ENCODE results near the gene OGDH. TPM values are rescaled to one million over a fixed set of nuclear protein-coding genes. Genes with fewer than 3 reads are reported as not detected.

OGDH gene
- total and polyA plus RNA-seq, 2 experiments from 2014 or later, result 13.5 to 76.9 TPM

DNA sequence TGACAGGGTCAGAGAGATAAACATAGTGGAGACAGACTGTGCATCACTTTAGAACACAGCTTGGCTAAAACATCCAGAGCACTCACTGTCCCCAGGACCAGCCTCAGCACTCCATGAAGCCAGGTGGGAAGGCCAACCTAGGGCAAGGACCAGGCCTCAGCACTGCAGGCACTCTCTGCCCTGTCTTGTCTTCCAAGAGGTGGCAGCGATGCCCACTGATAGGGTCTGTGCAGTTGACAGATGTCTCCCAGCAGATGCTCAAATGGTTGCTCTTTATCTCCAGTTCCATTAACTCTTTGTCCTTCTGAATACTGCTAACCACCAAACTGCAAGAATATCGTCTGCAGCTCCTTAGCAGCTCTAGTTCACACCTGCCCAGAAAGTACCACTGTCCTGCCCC is 41.8 kb upstream of the OGDH start:
- Histone ChIP-seq H3K4me2 (no peak overlapping the region), H3F3A (replicated peaks; ENCODE audit: low read depth) (peaks cover 12% of the 10 kb centered on the region; the same call in 1 of the 2 replicates), H3K4me3 (no peak overlapping the region), H3K4me1 (ENCODE audit: insufficient read depth) (no peaks in the 10 kb centered on the region), H2AFZ (no peak overlapping the region), H3K9me2 (ENCODE audit: insufficient read depth) (no peaks in the 10 kb centered on the region), H3K79me2 (replicated peaks; ENCODE audit: insufficient read depth) (no peaks in the 10 kb centered on the region), H3K36me3 (ENCODE audit: insufficient read depth) (peaks cover 24% of the 10 kb centered on the region), H3K27ac (ENCODE audit: low read depth) (no peak overlapping the region), H4K20me1 (replicated peaks; ENCODE audit: insufficient read depth) (no peaks in the 10 kb centered on the region), H3K27me3 (ENCODE audit: insufficient read depth) (no peaks in the 10 kb centered on the region)
- Mint-ChIP-seq H3K36me3 (ENCODE audit: low read depth) (peaks cover 60% of the 10 kb centered on the region), H3K4me3 (no peak overlapping the region), H3K4me1 (peaks cover 5% of the 10 kb centered on the region), H3K27ac (no peak overlapping the region), H3K27me3 (ENCODE audit: insufficient read depth, low read depth, poor library complexity) (peaks cover 21% of the 10 kb centered on the region), H3K9me3 (no peaks in the 10 kb centered on the region)
- DNase-seq (ENCODE audit: low spot score) (no peak), ATAC-seq (no peak)
- TF ChIP-seq EZH2phosphoT487 (IDR thresholded peaks at IDR 0.05; ENCODE audit: unreplicated experiment) (no peak), POLR2AphosphoS5 (IDR thresholded peaks at IDR 0.05; ENCODE audit: low read depth) (no peak), NANOG (IDR thresholded peaks at IDR 0.05; ENCODE audit: borderline replicate concordance) (no peak), ZNF331 (CRISPR knock-in tag; IDR thresholded peaks at IDR 0.05; ENCODE audit: low read depth) (no peak), EZH2 (IDR thresholded peaks at IDR 0.05; ENCODE audit: low read depth, unreplicated experiment) (no peak), JUNB (IDR thresholded peaks at IDR 0.05; ENCODE audit: unreplicated experiment) (no peak), CREB1 (CRISPR knock-in tag; IDR thresholded peaks at IDR 0.05; ENCODE audit: low read depth) (no peak)
- TF ChIP-seq, protein P1, sequence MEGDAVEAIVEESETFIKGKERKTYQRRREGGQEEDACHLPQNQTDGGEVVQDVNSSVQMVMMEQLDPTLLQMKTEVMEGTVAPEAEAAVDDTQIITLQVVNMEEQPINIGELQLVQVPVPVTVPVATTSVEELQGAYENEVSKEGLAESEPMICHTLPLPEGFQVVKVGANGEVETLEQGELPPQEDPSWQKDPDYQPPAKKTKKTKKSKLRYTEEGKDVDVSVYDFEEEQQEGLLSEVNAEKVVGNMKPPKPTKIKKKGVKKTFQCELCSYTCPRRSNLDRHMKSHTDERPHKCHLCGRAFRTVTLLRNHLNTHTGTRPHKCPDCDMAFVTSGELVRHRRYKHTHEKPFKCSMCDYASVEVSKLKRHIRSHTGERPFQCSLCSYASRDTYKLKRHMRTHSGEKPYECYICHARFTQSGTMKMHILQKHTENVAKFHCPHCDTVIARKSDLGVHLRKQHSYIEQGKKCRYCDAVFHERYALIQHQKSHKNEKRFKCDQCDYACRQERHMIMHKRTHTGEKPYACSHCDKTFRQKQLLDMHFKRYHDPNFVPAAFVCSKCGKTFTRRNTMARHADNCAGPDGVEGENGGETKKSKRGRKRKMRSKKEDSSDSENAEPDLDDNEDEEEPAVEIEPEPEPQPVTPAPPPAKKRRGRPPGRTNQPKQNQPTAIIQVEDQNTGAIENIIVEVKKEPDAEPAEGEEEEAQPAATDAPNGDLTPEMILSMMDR (conservative IDR thresholded peaks at IDR 0.05; ENCODE audit: low read depth in 2 of 2), result no peak
- TF ChIP-seq, protein P2, sequence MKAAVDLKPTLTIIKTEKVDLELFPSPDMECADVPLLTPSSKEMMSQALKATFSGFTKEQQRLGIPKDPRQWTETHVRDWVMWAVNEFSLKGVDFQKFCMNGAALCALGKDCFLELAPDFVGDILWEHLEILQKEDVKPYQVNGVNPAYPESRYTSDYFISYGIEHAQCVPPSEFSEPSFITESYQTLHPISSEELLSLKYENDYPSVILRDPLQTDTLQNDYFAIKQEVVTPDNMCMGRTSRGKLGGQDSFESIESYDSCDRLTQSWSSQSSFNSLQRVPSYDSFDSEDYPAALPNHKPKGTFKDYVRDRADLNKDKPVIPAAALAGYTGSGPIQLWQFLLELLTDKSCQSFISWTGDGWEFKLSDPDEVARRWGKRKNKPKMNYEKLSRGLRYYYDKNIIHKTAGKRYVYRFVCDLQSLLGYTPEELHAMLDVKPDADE (IDR thresholded peaks at IDR 0.05), result no peak
- TF ChIP-seq, protein P3, sequence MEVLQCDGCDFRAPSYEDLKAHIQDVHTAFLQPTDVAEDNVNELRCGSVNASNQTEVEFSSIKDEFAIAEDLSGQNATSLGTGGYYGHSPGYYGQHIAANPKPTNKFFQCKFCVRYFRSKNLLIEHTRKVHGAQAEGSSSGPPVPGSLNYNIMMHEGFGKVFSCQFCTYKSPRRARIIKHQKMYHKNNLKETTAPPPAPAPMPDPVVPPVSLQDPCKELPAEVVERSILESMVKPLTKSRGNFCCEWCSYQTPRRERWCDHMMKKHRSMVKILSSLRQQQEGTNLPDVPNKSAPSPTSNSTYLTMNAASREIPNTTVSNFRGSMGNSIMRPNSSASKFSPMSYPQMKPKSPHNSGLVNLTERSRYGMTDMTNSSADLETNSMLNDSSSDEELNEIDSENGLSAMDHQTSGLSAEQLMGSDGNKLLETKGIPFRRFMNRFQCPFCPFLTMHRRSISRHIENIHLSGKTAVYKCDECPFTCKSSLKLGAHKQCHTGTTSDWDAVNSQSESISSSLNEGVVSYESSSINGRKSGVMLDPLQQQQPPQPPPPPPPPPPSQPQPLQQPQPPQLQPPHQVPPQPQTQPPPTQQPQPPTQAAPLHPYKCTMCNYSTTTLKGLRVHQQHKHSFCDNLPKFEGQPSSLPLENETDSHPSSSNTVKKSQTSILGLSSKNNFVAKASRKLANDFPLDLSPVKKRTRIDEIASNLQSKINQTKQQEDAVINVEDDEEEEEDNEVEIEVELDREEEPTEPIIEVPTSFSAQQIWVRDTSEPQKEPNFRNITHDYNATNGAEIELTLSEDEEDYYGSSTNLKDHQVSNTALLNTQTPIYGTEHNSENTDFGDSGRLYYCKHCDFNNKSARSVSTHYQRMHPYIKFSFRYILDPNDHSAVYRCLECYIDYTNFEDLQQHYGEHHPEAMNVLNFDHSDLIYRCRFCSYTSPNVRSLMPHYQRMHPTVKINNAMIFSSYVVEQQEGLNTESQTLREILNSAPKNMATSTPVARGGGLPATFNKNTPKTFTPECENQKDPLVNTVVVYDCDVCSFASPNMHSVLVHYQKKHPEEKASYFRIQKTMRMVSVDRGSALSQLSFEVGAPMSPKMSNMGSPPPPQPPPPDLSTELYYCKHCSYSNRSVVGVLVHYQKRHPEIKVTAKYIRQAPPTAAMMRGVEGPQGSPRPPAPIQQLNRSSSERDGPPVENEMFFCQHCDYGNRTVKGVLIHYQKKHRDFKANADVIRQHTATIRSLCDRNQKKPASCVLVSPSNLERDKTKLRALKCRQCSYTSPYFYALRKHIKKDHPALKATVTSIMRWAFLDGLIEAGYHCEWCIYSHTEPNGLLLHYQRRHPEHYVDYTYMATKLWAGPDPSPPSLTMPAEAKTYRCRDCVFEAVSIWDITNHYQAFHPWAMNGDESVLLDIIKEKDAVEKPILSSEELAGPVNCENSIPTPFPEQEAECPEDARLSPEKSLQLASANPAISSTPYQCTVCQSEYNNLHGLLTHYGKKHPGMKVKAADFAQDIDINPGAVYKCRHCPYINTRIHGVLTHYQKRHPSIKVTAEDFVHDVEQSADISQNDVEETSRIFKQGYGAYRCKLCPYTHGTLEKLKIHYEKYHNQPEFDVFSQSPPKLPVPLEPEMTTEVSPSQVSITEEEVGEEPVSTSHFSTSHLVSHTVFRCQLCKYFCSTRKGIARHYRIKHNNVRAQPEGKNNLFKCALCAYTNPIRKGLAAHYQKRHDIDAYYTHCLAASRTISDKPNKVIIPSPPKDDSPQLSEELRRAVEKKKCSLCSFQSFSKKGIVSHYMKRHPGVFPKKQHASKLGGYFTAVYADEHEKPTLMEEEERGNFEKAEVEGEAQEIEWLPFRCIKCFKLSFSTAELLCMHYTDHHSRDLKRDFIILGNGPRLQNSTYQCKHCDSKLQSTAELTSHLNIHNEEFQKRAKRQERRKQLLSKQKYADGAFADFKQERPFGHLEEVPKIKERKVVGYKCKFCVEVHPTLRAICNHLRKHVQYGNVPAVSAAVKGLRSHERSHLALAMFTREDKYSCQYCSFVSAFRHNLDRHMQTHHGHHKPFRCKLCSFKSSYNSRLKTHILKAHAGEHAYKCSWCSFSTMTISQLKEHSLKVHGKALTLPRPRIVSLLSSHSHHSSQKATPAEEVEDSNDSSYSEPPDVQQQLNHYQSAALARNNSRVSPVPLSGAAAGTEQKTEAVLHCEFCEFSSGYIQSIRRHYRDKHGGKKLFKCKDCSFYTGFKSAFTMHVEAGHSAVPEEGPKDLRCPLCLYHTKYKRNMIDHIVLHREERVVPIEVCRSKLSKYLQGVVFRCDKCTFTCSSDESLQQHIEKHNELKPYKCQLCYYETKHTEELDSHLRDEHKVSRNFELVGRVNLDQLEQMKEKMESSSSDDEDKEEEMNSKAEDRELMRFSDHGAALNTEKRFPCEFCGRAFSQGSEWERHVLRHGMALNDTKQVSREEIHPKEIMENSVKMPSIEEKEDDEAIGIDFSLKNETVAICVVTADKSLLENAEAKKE (CRISPR knock-in tag; IDR thresholded peaks at IDR 0.05), result no peak

All from GM23338 (cell line).